Fibroblast of mammary gland (primary cell): Measurements from ENCODE around the gene HMGB3.

Experiments used
- DNase-seq: peaks from one replicate; pipeline ENCODE4 v3.0.0-alpha.2; 2010; ENCODE audit warnings: low read depth
- H3K4me3 ChIP-seq: 2 replicates; pipeline ENCODE4 v1.5.1; 2011; ENCODE audit warnings: low read depth, mild to moderate bottlenecking, low read length, moderate library complexity; ENCODE audit not compliant: control insufficient read depth
- CTCF ChIP-seq: conservative IDR thresholded peaks from 2 replicates; pipeline ENCODE4 v1.5.1; 2011; ENCODE audit warnings: low read depth, low read length, inconsistent platforms; ENCODE audit not compliant: control insufficient read depth, insufficient read depth

HMGB3 gene

GRCh38 chrX:150982788-150983520, at the start of gene HMGB3:
Gene HMGB3 (plus strand): TSS chrX:150983335. CDS start chrX:150985600, 2,265 bp downstream.
- peak within 1 kb of the TSS; percentile 55 for H3K4me3 ChIP-seq
- DNase-seq, result peak; percentile 88
- TF ChIP-seq CTCF, result no peak

DNA sequence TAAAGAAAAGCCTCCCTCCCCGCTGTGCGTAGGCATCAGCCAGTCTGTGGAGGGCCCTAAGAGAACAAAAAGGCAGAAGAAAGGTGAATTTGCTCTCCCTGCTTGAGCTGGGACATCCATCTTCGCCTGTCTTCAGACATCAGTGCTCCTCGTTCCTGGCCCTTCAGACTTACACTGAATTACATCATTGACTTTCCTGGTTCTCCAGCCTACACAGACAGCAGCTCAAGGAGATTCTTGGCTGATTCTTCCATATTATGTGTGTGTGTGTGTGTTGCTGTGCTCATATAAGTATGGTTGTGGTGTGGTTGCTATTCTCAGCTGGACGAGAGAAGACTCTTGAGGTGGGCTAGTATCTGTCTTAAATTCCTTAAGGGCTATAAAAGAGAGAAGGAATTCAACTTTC, 49.2 kb upstream of the HMGB3 start:
- DNase-seq, result no peak
- no peak overlapping the region for H3K4me3 ChIP-seq
- no peak for TF ChIP-seq CTCF

DNA sequence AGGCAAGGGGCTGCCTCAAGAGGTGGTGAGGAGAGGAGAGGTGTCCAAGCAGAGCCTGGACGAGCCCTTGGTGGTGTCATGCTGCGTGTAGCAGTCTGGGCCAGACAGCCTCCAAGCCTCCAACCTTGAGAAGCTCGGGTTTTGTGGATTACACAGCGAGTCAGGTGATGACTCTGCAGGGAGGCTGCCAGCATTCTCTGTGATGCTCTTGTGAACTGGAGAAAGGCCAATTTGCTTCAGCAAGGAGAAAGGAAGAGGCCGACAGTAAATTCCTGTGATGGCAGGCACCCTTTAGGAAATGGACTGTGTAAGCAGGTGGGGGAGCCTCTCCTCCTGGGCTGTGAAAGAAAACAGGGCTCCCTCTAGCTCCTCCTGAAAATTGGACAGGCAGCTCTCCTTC, 48.7 kb upstream of the HMGB3 start:
- peak; percentile 73 for DNase-seq
- no peak for TF ChIP-seq CTCF
- H3K4me3 ChIP-seq, result no peak overlapping the region

DNA sequence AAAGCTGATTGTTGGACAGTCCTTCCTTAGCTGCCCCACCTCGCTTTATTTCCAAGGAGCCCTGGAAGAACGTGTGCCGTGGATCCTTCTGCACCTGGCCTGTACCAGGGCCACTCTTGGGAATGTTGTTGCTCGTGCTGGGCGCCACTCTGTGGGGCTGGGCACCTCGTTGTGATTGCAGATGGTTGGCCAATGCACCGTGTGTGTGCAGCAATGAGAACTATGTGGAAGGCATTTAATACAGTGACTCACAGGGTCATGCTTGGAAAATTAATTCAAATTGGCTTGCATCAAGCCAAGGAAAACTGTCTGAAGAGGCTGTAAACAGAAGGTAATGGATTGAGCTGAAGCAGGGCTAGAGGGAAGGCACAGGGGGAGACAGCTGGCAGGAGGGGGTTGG, 47.7 kb upstream of the HMGB3 start:
- TF ChIP-seq CTCF, result no peak
- no peak overlapping the region for H3K4me3 ChIP-seq
- DNase-seq, result peak; percentile 40

- H3K4me3 ChIP-seq, result no peak overlapping the region
- DNase-seq, result no peak
- TF ChIP-seq CTCF, result no peak
Measured at GRCh38 chrX:150936556-150936955, 46.6 kb upstream of the HMGB3 start.

DNA sequence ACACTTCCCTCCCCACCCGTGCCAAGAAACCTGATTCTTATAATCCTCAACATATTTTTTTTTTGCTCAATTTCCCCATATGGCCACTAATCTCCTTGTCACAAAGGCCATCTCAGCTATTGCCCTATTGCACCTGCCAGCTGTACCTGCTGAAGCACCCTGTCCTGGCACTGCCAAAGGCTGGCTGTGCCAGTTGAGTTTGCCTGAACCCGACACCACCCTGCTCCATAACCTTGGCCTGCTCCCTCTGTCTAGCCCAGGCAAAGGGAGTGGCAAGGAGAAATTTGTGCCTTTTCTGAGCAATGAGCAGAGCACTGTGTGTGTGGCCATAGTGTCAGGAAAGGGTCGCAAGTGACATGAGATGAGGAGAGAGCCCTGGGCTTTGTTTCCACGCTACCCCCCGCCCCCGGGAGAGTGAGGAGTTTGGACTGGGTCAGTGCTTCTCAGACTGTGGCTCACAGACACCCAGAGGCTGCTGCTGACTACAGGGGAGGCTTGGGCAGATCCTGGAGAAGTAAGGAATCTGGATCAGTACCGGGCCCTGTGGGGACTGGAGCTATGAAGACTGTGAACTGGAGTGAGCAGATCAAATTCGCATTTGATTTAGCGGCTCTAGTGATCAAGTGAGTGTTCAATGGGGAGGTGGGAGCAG, 42.2 kb upstream of the HMGB3 start:
- DNase-seq, result no peak
- H3K4me3 ChIP-seq, result no peak overlapping the region
- TF ChIP-seq CTCF, result no peak

GRCh38 chrX:150941580-150941979, 41.6 kb upstream of the HMGB3 start:
- DNase-seq, result no peak
- H3K4me3 ChIP-seq, result no peak overlapping the region
- no peak for TF ChIP-seq CTCF
